NB4 (cell line): ENCODE data around the gene MYT1.
"Not testable (repeated sequence)": the region's sequence is repeated elsewhere in the genome, so short reads cannot be mapped to it uniquely, and the experiment has no call there.

ENCODE experiments used
- POLR2A ChIP-seq: IDR thresholded peaks from 2 replicates; pipeline ENCODE4 v1.6.1; 2011; ENCODE audit warnings: mild to moderate bottlenecking; ENCODE audit not compliant: insufficient read length; ENCODE audit errors: extremely low read depth
- TF ChIP-seq, protein P1 (sequence below): IDR thresholded peaks from one replicate; pipeline ENCODE4 v1.5.1; 2012; ENCODE audit warnings: low read depth, low read length

DNA sequence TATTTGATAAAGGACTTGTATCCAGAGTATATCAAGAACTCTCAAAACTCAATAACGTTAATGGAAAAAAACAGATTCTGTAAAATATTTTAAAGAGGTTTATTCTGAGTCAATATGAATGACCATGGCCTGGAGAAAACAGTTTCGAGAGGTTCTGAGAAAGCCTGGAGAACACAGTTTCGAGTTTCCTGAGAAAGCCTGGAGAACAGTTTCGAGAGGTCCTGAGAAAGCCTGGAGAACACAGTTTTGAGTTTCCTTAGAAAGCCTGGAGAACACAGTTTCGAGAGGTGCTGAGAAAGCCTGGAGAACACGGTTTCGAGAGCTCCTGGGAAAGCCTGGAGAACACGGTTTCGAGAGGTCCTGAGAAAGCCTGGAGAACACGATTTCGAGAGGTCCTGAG, 41.3 kb upstream of the MYT1 start:
- TF ChIP-seq, protein P1, sequence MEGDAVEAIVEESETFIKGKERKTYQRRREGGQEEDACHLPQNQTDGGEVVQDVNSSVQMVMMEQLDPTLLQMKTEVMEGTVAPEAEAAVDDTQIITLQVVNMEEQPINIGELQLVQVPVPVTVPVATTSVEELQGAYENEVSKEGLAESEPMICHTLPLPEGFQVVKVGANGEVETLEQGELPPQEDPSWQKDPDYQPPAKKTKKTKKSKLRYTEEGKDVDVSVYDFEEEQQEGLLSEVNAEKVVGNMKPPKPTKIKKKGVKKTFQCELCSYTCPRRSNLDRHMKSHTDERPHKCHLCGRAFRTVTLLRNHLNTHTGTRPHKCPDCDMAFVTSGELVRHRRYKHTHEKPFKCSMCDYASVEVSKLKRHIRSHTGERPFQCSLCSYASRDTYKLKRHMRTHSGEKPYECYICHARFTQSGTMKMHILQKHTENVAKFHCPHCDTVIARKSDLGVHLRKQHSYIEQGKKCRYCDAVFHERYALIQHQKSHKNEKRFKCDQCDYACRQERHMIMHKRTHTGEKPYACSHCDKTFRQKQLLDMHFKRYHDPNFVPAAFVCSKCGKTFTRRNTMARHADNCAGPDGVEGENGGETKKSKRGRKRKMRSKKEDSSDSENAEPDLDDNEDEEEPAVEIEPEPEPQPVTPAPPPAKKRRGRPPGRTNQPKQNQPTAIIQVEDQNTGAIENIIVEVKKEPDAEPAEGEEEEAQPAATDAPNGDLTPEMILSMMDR = not testable (repeated sequence)
- not testable (repeated sequence) for TF ChIP-seq POLR2A
